ENCODE measurements around the gene OGA.

The OGA gene

GRCh38 chr10:101818119-101818871, at the start of gene OGA:
TSS of gene OGA (minus strand) at chr10:101818444. CDS start at chr10:101818022, 422 bp downstream.
- DNase-seq, result peak; percentile 98

GRCh38 chr10:101867931-101868330, 49.7 kb upstream of the OGA start:
- DNase-seq, result no peak

GRCh38 chr10:101859530-101859929, 41.3 kb upstream of the OGA start:
- no peak for DNase-seq

GRCh38 chr10:101858723-101859500, 40.7 kb upstream of the OGA start:
- DNase-seq, result no peak

GRCh38 chr10:101857802-101858476, 39.7 kb upstream of the OGA start:
- no peak for DNase-seq

- no peak for DNase-seq
These were observed 38.4 kb upstream of the OGA start for GRCh38 chr10:101856626-101857025.

- no peak for DNase-seq
These were observed 33.3 kb upstream of the OGA start for GRCh38 chr10:101851411-101852116.

- no peak for DNase-seq
These were observed 32.5 kb upstream of the OGA start for GRCh38 chr10:101850749-101851148.

GRCh38 chr10:101848894-101849351, 30.7 kb upstream of the OGA start:
- no peak for DNase-seq

GRCh38 chr10:101848408-101848807, 30.2 kb upstream of the OGA start:
- no peak for DNase-seq

GRCh38 chr10:101845893-101846292, 27.6 kb upstream of the OGA start:
- no peak for DNase-seq

- peak; percentile 73 for DNase-seq
These were observed 25.1 kb upstream of the OGA start, which contains the start of gene KCNIP2 for GRCh38 chr10:101843032-101844021. TSS of gene KCNIP2 (minus strand) at chr10:101843800. CDS start at chr10:101843568, 232 bp downstream.

GRCh38 chr10:101841826-101842225, 23.6 kb upstream of the OGA start:
- DNase-seq, result no peak

- DNase-seq, result peak; percentile 71
These were observed 22.7 kb upstream of the OGA start for GRCh38 chr10:101840741-101841453.

GRCh38 chr10:101840102-101840684, 21.9 kb upstream of the OGA start:
- peak; percentile 23 for DNase-seq

GRCh38 chr10:101839416-101840063, 21.3 kb upstream of the OGA start:
- DNase-seq, result peak; percentile 65

- no peak for DNase-seq
These were observed 20.8 kb upstream of the OGA start for GRCh38 chr10:101839002-101839401.

GRCh38 chr10:101838416-101838970, 20.2 kb upstream of the OGA start:
- DNase-seq, result no peak

GRCh38 chr10:101837748-101838147, 19.5 kb upstream of the OGA start:
- DNase-seq, result no peak
